Neural cell (in vitro differentiated cells): ENCODE measurements around the gene ZBTB7C. TPM values are rescaled to one million over a fixed set of nuclear protein-coding genes. Genes with fewer than 3 reads are reported as not detected.

Experiments used
- H2AFZ ChIP-seq: fragments of 200-600, 300-800 bp; sonication (generic), shearing (Covaris generic); 2 replicates; pipeline ENCODE4 v1.6.0; 2014; ENCODE audit warnings: low read depth, mild to moderate bottlenecking, antibody characterized with exemption, low read length, moderate library complexity
- H3F3A ChIP-seq: fragments of 200-600 bp; shearing (Covaris generic); 2 replicates; pipeline ENCODE4 v1.6.1; 2016; ENCODE audit warnings: mild to moderate bottlenecking, moderate library complexity, mixed read lengths, antibody characterized with exemption, low read length; ENCODE audit not compliant: insufficient read depth, poor library complexity, severe bottlenecking
- H3K27ac ChIP-seq: fragments of 200-600, 300-800 bp; sonication (generic), shearing (Covaris generic); 2 replicates; pipeline ENCODE4 v1.5.1; 2014; ENCODE audit warnings: mild to moderate bottlenecking, low read length, moderate library complexity
- H3K27me3 ChIP-seq: fragments of 300-800, 200-600 bp; sonication (generic), shearing (Covaris generic); 2 replicates; pipeline ENCODE4 v1.6.0; 2014; ENCODE audit warnings: mild to moderate bottlenecking, low read depth, low read length, moderate library complexity; ENCODE audit not compliant: insufficient read depth
- H3K36me3 ChIP-seq: fragments of 300-800, 200-600 bp; sonication (generic), shearing (Covaris generic); 2 replicates; pipeline ENCODE4 v1.5.1; 2014; ENCODE audit warnings: mild to moderate bottlenecking, antibody characterized with exemption, low read length, moderate library complexity; ENCODE audit not compliant: insufficient read depth
- H3K4me2 ChIP-seq: fragments of 300-800, 200-600 bp; sonication (generic), shearing (Covaris generic); 2 replicates; pipeline ENCODE4 v1.6.0; 2014; ENCODE audit warnings: mild to moderate bottlenecking, low read length
- H3K4me3 ChIP-seq: fragments of 300-800, 200-600 bp; sonication (generic), shearing (Covaris generic); 2 replicates; pipeline ENCODE4 v1.5.1; 2014; ENCODE audit warnings: mild to moderate bottlenecking, low read length, moderate library complexity
- H3K79me2 ChIP-seq: fragments of 200-600 bp; shearing (Covaris generic); replicated peaks from 2 replicates; pipeline ENCODE4 v1.6.0; 2014; ENCODE audit warnings: mild to moderate bottlenecking, low read length, moderate library complexity; ENCODE audit not compliant: insufficient read depth
- H3K9ac ChIP-seq: fragments of 300-800, 200-600 bp; sonication (generic), shearing (Covaris generic); 2 replicates; pipeline ENCODE4 v1.6.1; 2016; ENCODE audit warnings: mild to moderate bottlenecking, low read length, mixed read lengths
- H3K9me2 ChIP-seq: fragments of 200-600 bp; shearing (Covaris generic); 2 replicates; pipeline ENCODE4 v1.6.1; 2016; ENCODE audit warnings: mild to moderate bottlenecking, low read length, mixed read lengths; ENCODE audit not compliant: insufficient read depth
- H3K9me3 ChIP-seq: fragments of 200-600, 300-800 bp; sonication (generic), shearing (Covaris generic); 2 replicates; pipeline ENCODE4 v1.6.1; 2016; ENCODE audit warnings: mild to moderate bottlenecking, mixed run types, low read length, moderate library complexity, mixed read lengths
- H4K20me1 ChIP-seq: fragments of 200-600 bp; shearing (Covaris generic); 2 replicates; pipeline ENCODE4 v1.6.1; 2016; ENCODE audit warnings: mild to moderate bottlenecking, mixed run types; ENCODE audit not compliant: insufficient read depth
- CTCF ChIP-seq: fragments of 450-650 bp; IDR thresholded peaks from 2 replicates; pipeline ENCODE4 v1.5.1; 2014; ENCODE audit warnings: antibody characterized with exemption, mild to moderate bottlenecking, moderate library complexity; ENCODE audit not compliant: poor library complexity, severe bottlenecking
- EP300 ChIP-seq: fragments of 450-650 bp; conservative IDR thresholded peaks from 2 replicates; pipeline ENCODE4 v1.6.1; 2014; ENCODE audit warnings: antibody characterized with exemption, mild to moderate bottlenecking, moderate library complexity; ENCODE audit not compliant: poor library complexity, severe bottlenecking
- EZH2 ChIP-seq: fragments of 200-600, 300-800 bp; shearing (Covaris generic), sonication (generic); IDR thresholded peaks from 2 replicates; pipeline ENCODE4 v1.6.1; 2014; ENCODE audit warnings: antibody characterized with exemption, low read length, borderline replicate concordance, mild to moderate bottlenecking; ENCODE audit not compliant: insufficient read depth, poor library complexity, severe bottlenecking
- MXI1 ChIP-seq: fragments of 450-650 bp; conservative IDR thresholded peaks from 2 replicates; pipeline ENCODE4 v1.6.1; 2014; ENCODE audit warnings: antibody characterized with exemption, mild to moderate bottlenecking; ENCODE audit not compliant: poor library complexity, severe bottlenecking
- POLR2AphosphoS5 ChIP-seq: IDR thresholded peaks from 2 replicates; pipeline ENCODE4 v1.6.1; 2012
- RAD21 ChIP-seq: fragments of 450-650 bp; conservative IDR thresholded peaks from 2 replicates; pipeline ENCODE4 v1.6.1; 2014; ENCODE audit warnings: antibody characterized with exemption, mild to moderate bottlenecking, moderate library complexity
- REST ChIP-seq: IDR thresholded peaks from 2 replicates; pipeline ENCODE4 v1.6.1; 2012; ENCODE audit warnings: borderline replicate concordance
- SMC3 ChIP-seq: fragments of 450-650 bp; conservative IDR thresholded peaks from 2 replicates; pipeline ENCODE4 v1.6.1; 2014; ENCODE audit warnings: antibody characterized with exemption, mild to moderate bottlenecking, moderate library complexity; ENCODE audit not compliant: poor library complexity
- TAF1 ChIP-seq: IDR thresholded peaks from 2 replicates; pipeline ENCODE4 v1.6.1; 2012; ENCODE audit warnings: low read depth
- polyA plus RNA-seq: library from polyadenylated mRNA; depleted of rRNA; stranded (reverse); fragments of >200 nt; gene quantifications from 2 replicates; pipeline ENCODE4 v1.2.3, GENCODE V29; 2014

ZBTB7C gene
- polyA plus RNA-seq, 1 donor from 2014 or later, result 2.4 TPM

GRCh38 chr18:48375150-48375800, 33.9 kb downstream of the ZBTB7C start:
- Histone ChIP-seq H3K9me2 (no peaks in the 10 kb centered on the region), H3F3A (no peaks in the 10 kb centered on the region), H3K9me3 (no peaks in the 10 kb centered on the region), H3K4me3 (no peak overlapping the region), H3K4me2 (no peak overlapping the region), H2AFZ (no peak overlapping the region), H3K79me2 (no peaks in the 10 kb centered on the region), H3K9ac (no peak overlapping the region), H4K20me1 (no peaks in the 10 kb centered on the region), H3K27ac (no peak overlapping the region), H3K36me3 (no peaks in the 10 kb centered on the region), H3K27me3 (no peaks in the 10 kb centered on the region)
- TF ChIP-seq MXI1, result no peak
- TF ChIP-seq EZH2, result no peak
- no peak for TF ChIP-seq REST
- no peak for TF ChIP-seq TAF1
- no peak for TF ChIP-seq SMC3
- TF ChIP-seq CTCF, result no peak
- TF ChIP-seq RAD21, result no peak
- TF ChIP-seq POLR2AphosphoS5, result no peak
- no peak for TF ChIP-seq EP300

- H2AFZ ChIP-seq, result no peak overlapping the region
- no peaks in the 10 kb centered on the region for H3K9me3 ChIP-seq
- no peak overlapping the region for H3K27ac ChIP-seq
- H3K27me3 ChIP-seq, result no peaks in the 10 kb centered on the region
- no peaks in the 10 kb centered on the region for H3K9me2 ChIP-seq
- no peaks in the 10 kb centered on the region for H3K79me2 ChIP-seq
- no peak overlapping the region for H3K4me3 ChIP-seq
- H3K36me3 ChIP-seq, result no peaks in the 10 kb centered on the region
- H3K9ac ChIP-seq, result no peak overlapping the region
- no peak overlapping the region for H3K4me2 ChIP-seq
- H4K20me1 ChIP-seq, result no peaks in the 10 kb centered on the region
- no peaks in the 10 kb centered on the region for H3F3A ChIP-seq
- no peak for TF ChIP-seq RAD21
- TF ChIP-seq MXI1, result no peak
- TF ChIP-seq SMC3, result no peak
- no peak for TF ChIP-seq POLR2AphosphoS5
- TF ChIP-seq EP300, result no peak
- TF ChIP-seq REST, result no peak
- no peak for TF ChIP-seq EZH2
- no peak for TF ChIP-seq TAF1
- no peak for TF ChIP-seq CTCF
Observed at GRCh38 chr18:48374423-48375149, 34.6 kb downstream of the ZBTB7C start.
